Right ventricle myocardium superior (tissue), 1 donor: Measurements from ENCODE around the gene PRR16. TPM values are rescaled to one million over a fixed set of nuclear protein-coding genes. Genes with fewer than 3 reads are reported as not detected.

Source experiments
- ATAC-seq: fragments of 200-7000 bp; cut with Tn5 transposase; one replicate; pipeline ENCODE4 v1.9.1; 2020; ENCODE audit warnings: mild to moderate bottlenecking; ENCODE audit not compliant: poor library complexity
- DNase-seq: peaks from one replicate; pipeline ENCODE4 v3.0.0-alpha.2; 2020
- intact Hi-C: fragments of 100-400 bp; cut with DNase I; formaldehyde crosslinking; loops from one replicate; pipeline ENCODE4 v1.11.2; 2022
- total RNA-seq: library from RNA; stranded (reverse); fragmentation: NEBNext Ultra II Directional; extraction: Animal tissue kit (Norgen Biotek cat#: 25700); gene quantifications from one replicate; pipeline ENCODE4 v1.2.1, GENCODE V29; 2021
- donor health status: DM: no; HTN: yes; CAD: no; lungs with severe emphysema.

PRR16 gene
- total RNA-seq, 1 donor from 2014 or later, result 14.2 TPM

GRCh38 chr5:120609570-120609969 lies 145.5 kb downstream of the PRR16 start:
- intact Hi-C loops, result no loop called here
- DNase-seq, result no peak
- no peak for ATAC-seq

DNA sequence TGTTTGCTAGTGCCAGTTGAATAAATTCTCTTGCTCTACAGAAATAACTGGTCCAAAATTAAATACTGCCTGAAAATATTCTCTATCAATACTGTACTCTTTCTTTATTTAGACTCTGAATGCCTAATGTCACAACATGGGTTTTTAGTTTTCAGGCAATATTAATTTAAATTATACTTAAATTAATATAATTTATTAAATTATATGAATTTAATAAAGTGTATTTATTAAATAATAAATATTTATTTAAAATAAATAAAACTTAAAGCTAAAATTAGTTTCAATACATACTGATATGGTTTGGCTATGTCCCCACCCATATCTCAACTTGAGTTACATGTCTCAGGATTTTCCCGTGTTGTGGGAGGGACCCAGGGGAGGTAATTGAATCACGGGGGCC lies 146.0 kb downstream of the PRR16 start:
- ATAC-seq (no peak), DNase-seq (no peak)
- intact Hi-C loops, result no loop called here

DNA sequence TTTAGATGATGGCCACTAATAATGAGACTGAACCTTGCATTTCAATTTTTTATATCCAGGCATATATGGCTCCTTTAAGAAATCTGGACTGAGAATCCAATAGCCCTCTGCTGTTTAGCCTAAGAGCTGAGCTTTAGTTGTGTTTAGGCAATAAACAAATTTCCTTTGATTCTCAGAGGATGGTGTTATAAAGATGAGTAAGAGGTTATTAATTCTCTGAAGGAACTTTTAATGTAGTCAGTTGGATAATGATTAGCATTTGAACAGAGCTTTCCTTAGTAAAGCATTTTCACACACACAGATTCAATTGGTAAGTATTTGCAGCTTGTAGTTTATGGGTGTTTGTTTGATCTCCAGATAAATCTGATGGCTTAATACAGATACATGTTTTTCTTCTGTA lies 149.6 kb downstream of the PRR16 start:
- no peak for ATAC-seq
- DNase-seq, result no peak
- intact Hi-C loops, result no loop called here

DNA sequence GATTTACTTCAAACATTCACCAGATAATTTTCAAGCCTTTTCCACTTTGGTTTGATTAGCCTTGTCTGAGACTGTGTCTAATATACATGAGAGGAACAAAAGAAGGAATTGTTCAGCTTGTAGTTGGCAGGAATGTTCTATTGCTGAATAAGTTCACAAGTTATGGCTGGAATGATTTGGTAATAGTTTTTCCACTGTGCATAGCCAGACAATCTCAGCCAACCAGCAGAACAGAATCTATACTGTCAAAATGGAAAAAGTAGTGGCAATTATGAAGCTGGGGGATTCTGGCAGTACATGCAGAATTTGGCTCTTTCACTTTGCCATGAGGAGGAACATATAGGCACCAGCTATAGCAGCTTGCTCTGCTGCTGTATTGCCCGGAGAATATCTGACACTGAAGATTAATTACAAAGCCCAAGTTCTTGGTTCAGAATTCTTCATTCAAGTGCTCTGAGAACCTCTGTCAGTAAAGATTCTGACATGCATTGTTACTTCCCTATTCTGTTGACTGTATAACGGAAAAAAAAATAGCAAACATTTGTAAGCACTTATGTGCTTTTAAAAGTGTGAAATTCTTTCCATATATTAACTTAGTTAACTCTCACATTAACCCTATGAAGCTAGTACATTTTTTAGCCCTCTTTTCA lies 150.6 kb downstream of the PRR16 start:
- DNase-seq, result no peak
- intact Hi-C loops, result no loop called here
- peak; percentile 80 for ATAC-seq

DNA sequence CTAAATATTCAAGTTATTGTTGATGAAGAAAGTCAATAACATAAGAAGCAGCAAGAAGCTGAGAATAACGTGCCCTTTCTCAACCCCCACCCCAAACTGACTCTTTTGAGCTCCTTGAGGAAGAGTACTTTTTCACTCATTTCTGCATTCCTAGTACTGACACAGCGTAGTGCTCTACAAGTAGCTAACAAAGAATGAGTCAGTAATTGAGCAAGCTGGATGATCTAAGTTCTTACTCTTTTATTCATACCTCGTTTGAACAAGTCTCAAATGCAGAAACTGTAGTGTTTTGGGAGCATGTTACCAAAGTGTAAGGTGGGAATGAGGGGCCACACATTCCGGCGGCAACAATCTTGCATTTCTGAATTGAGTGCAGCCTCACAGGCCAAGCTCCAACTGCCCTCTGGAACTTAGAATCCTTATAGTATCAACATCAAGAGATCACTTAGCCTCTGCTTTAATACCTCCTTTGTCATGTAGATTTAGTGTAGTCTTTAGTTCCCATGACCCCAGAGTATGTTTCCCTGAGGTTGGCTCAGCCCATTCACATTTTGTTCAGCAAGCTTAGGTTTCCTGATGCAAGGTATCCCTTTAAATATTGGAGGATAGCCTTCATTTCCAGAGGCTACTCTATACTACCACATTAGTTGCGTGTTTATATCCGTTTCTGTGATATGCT lies 152.0 kb downstream of the PRR16 start:
- intact Hi-C loops, result no loop called here
- DNase-seq (no peak), ATAC-seq (no peak)

DNA sequence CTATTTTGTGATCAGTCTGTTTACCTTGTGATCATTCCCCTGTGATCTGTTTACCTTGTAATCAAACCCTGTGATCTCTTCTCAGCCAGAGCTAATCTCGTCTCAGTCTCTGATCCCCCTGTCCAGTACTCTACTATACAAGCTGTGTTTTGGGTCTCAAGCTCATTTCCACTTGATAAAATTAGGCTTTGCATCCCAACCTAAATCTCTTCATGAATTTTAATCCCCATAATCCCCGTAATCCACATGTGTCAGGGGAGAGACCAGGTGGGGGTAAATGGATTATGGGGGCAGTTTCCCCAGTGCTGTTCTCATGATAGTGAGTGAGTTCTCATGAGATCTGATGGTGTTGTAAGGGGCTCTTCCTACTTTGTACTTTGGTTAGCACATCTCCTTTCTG lies 157.2 kb downstream of the PRR16 start:
- no peak for DNase-seq
- no peak for ATAC-seq
- intact Hi-C loops, result no loop called here

DNA sequence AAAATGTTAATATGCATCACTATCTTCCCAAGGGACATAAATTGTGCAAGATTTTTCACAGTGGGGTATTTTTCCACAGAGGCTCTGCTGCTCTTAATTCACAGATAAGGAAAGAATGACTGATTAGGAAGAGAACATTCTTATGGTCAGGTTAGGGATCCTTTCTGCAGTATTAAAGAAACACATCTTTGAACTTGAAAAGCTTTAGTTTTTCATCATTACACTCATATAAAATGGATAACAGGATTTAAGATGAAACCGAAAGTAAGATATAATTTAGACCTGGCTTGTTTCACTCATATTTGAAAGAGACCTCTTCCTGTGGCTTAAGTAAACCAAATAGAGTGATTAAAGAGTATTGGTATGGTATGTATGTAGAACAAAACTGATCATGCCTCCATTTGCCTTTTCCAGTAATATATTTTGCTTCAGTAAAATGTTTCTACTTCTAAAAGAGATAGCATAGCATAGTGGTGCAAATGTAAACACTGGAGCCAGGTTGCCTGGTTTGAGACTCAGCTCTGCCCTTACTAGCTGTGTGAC lies 160.0 kb downstream of the PRR16 start:
- intact Hi-C loops, result no loop called here
- ATAC-seq (no peak), DNase-seq (no peak)

DNA sequence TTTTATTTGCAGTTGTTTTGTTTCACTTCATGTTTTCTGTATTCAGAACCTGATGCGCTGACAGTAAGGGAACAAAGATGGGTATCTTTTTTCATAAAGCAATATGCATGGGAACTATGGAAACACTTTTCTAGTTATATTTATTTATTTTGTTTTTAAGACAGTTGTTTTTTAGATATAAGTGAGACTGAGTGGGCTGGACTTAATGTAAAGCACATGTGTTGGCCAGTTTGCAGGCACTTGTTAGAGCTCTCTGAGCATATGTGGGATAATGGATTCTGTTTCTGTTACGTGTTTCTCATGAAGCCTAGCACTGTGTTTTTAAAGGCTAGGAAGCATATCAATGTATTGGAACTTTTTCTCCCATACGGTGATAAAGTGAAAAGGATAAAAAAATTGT lies 164.1 kb downstream of the PRR16 start:
- no peak for DNase-seq
- intact Hi-C loops, result no loop called here
- no peak for ATAC-seq

- no peak for ATAC-seq
- intact Hi-C loops, result no loop called here
- no peak for DNase-seq
These were observed 166.4 kb downstream of the PRR16 start for GRCh38 chr5:120630550-120630949.

DNA sequence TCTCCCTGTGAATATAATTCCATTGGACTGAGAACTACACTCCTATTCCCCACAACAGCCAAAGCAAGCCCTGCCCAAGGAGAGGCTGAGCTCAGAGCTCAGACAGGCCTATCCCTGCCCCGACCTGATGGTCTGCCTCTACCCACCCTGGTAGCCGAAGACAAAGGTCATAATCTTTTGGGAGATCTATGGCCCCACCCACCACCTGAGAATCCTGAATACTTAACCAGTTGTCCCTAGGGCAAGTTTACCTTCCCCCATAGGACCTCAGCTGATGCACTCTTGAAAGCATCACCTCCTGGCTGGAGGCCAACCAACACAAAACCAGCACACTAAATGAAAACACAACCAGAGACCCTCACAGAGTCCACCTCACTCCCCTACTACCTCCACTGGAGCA lies 167.5 kb downstream of the PRR16 start:
- no peak for ATAC-seq
- DNase-seq, result no peak
- intact Hi-C loops, result no loop called here

GRCh38 chr5:120632430-120632829 lies 168.3 kb downstream of the PRR16 start:
- intact Hi-C loops, result no loop called here
- ATAC-seq, result no peak
- DNase-seq, result no peak

DNA sequence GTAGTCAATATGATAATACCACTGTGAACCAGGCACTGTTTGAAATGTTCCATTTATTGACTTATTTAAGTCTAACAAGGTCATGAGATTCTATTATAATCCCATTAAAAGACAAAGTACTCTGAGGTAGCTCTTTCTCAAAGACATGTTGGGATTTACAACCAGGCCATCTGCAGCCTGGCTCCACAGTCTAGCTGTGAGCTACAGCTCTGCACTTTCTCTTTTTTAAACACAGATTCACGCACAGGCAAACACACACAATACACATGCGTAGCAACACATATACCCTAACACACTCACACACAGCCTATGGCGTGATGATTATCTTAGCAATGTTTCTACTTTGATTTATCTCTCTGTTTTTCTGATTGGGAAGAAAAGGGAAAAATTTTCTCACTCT lies 174.3 kb downstream of the PRR16 start:
- intact Hi-C loops, result no loop called here
- ATAC-seq (no peak), DNase-seq (no peak)

- DNase-seq (no peak), ATAC-seq (no peak)
- intact Hi-C loops, result no loop called here
These were observed 176.7 kb downstream of the PRR16 start for GRCh38 chr5:120640778-120641177.

DNA sequence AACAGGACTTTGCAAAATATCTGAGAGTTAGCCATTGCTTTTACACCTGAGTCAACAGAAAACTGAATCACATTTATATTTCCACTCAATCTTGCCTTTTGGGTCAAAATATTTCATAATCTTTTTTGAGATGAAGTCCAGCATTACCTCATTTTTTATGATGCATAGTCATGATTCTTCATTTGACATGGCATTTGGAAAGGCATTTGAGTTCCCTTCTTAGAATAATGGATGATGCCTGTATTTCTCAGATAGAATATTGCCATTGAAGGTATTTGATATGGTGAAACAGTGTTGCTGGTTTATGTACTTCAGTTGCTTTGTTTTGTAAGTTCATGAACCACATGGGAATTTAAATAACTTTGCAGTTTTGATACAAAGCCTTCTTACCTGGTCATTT lies 180.4 kb downstream of the PRR16 start:
- ATAC-seq, result no peak
- DNase-seq, result no peak
- intact Hi-C loops, result no loop called here

DNA sequence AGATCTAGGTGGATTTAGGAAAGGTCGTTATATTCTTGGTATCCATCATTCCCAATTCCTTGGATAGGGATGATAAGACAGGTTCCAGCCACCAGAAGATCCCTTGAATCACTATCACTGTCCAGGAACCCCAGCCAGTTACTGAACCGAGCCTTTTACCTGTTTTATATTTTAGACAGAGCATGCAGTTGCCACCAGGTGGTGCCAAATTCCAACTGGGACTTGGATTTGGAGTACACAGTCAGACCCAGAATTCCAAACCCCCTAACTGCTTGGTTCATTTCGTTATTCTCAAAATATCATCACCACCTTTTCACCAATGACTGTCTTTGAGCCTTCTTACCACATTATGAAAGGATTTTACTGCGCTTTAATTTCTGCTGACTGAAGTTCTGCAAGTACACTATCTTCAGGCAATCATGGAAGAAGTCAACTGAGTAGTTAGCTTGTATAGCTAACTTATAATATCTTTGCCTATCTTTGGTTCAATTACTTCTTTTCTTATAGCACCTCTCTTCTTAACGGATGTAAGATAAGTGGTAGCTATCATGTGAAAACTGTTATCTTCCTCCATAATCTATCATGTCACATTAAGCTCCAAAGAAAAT lies 191.8 kb downstream of the PRR16 start:
- ATAC-seq, result no peak
- intact Hi-C loops, result no loop called here
- no peak for DNase-seq

- intact Hi-C loops, result no loop called here
- ATAC-seq (no peak), DNase-seq (no peak)
These were observed 193.0 kb downstream of the PRR16 start for GRCh38 chr5:120657104-120657503.

DNA sequence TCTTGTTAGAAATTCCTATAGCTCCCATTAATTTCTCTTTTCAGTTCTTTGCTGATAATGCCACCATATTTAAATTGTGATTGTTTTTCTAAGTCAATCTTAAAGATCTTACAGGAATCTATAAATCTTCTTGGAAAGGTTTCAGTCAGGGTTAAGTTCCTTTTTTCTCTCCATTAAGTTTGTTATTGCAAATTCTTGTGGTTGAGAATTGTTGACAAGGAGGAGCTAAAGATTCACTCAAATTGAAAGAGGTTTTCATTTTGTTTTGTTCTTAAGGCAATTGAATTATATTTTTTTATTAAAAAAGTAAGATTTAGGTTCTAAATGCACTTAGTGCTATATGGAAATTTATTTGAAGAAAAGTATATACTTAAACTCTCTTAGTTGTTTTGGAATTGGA lies 213.4 kb downstream of the PRR16 start:
- no peak for DNase-seq
- intact Hi-C loops, result no loop called here

DNA sequence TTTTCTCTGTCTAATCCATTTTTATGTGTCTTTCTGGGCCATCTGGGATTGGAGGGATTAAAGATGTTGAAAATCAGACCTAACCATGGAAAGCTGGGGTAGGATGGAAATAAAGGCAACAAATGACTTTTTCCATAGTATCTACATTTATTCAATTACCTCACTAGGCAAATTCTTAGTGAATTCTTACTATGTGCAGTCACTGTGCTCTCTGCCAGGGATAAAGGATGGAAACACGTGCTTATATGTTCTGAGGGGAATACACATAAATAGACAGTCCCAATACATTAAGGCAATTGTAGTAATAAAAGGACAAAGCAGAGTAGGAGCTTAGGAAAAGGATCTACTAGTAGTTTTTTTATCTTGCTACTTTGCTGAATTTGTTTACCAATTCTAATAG lies 214.2 kb downstream of the PRR16 start:
- ATAC-seq (no peak), DNase-seq (no peak)
- intact Hi-C loops, result no loop called here

More for the DNA sequence above, 213.4 kb downstream of the PRR16 start:
- ATAC-seq, result no peak

- ATAC-seq (no peak), DNase-seq (no peak)
- intact Hi-C loops, result no loop called here
These were observed 218.8 kb downstream of the PRR16 start for GRCh38 chr5:120682851-120683250.

- DNase-seq (no peak), ATAC-seq (no peak)
- intact Hi-C loops, result no loop called here
These were observed 219.5 kb downstream of the PRR16 start for GRCh38 chr5:120683580-120683979.
